Left ventricle myocardium inferior (tissue), 1 donor: ENCODE measurements around the gene EPB41L4A. TPM values are rescaled to one million over a fixed set of nuclear protein-coding genes. Genes with fewer than 3 reads are reported as not detected.

Experiments used
- DNase-seq: peaks from one replicate; pipeline ENCODE4 v3.0.0-alpha.2; 2020
- H3K27ac ChIP-seq: fragments of 200-600 bp; replicated peaks from 2 replicates; pipeline ENCODE4 v1.8.0; 2021
- H3K27me3 ChIP-seq: fragments of 200-600 bp; 2 replicates; pipeline ENCODE4 v1.8.0; 2021; ENCODE audit warnings: low read depth
- H3K36me3 ChIP-seq: fragments of 200-600 bp; 2 replicates; pipeline ENCODE4 v1.8.0; 2021
- H3K4me1 ChIP-seq: fragments of 200-600 bp; 2 replicates; pipeline ENCODE4 v1.8.0; 2021
- H3K4me3 ChIP-seq: fragments of 200-600 bp; 2 replicates; pipeline ENCODE4 v1.8.0; 2021; ENCODE audit warnings: mild to moderate bottlenecking, moderate library complexity
- H3K9me3 ChIP-seq: fragments of 200-600 bp; replicated peaks from 2 replicates; pipeline ENCODE4 v1.8.0; 2021
- intact Hi-C: fragments of 100-400 bp; cut with micrococcal nuclease; formaldehyde crosslinking; loops from one replicate; pipeline ENCODE4 v1.11.0; 2022
- total RNA-seq: library from RNA; stranded (reverse); fragmentation: NEBNext Ultra II Directional; extraction: Animal tissue kit (Norgen Biotek cat#: 25700); gene quantifications from one replicate; pipeline ENCODE4 v1.2.1, GENCODE V29; 2021
- TF ChIP-seq, protein P1 (sequence below): fragments of 200-600 bp; IDR thresholded peaks from 2 replicates; pipeline ENCODE4 v1.8.0; 2021; ENCODE audit warnings: antibody characterized with exemption, mild to moderate bottlenecking, borderline replicate concordance
- donor health status: DM: no; HTN: yes; CAD: no; lungs with severe emphysema.

The EPB41L4A gene
- total RNA-seq, 1 donor from 2014 or later = 17.8 TPM

DNA sequence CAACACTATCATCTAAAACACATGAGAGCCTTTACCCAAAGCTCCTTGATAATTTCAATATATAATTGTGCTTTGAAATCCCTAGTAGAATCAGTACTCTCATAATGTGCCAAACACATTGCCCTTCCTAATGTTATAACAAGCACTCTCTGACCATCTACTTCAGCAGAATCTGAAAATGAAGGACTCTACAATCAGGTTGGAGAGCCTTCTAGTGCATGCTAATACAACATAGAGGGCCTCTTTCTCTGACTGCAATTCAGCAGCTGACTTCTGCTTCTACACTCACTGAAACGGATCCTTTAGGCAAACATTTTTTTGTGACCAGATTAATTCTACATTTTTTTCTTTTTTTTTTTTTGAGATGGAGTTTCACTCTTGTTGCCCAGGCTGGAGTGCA is 155.6 kb downstream of the EPB41L4A start:
- Histone ChIP-seq H3K4me1 (peaks cover 35% of the 10 kb centered on the region), H3K4me3 (no peak overlapping the region), H3K36me3 (peaks cover 29% of the 10 kb centered on the region), H3K27ac (no peak overlapping the region), H3K9me3 (no peaks in the 10 kb centered on the region), H3K27me3 (no peaks in the 10 kb centered on the region)
- intact Hi-C loops = no loop called here
- no peak for DNase-seq
- TF ChIP-seq, protein P1, sequence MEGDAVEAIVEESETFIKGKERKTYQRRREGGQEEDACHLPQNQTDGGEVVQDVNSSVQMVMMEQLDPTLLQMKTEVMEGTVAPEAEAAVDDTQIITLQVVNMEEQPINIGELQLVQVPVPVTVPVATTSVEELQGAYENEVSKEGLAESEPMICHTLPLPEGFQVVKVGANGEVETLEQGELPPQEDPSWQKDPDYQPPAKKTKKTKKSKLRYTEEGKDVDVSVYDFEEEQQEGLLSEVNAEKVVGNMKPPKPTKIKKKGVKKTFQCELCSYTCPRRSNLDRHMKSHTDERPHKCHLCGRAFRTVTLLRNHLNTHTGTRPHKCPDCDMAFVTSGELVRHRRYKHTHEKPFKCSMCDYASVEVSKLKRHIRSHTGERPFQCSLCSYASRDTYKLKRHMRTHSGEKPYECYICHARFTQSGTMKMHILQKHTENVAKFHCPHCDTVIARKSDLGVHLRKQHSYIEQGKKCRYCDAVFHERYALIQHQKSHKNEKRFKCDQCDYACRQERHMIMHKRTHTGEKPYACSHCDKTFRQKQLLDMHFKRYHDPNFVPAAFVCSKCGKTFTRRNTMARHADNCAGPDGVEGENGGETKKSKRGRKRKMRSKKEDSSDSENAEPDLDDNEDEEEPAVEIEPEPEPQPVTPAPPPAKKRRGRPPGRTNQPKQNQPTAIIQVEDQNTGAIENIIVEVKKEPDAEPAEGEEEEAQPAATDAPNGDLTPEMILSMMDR = no peak

DNA sequence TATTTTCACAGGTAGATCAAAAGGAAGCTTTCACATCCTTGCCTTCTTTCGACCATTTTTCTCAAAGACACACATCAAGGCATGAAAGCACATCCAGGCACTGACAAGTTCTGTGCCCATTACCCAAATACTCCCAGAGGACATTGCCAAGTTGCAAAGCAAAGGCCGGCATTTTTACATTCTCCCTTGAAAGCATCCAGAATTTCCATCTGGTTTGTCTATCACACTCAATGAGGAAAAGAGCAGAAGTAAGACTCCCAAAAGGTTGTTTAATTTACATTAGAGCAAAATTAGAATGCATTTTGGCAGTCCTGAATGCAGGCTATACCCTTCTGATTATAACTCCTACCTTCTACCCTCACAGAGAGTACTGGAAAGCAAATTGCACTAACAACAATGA is 160.5 kb downstream of the EPB41L4A start:
- H3K4me3 ChIP-seq = no peak overlapping the region
- DNase-seq = no peak
- H3K36me3 ChIP-seq = peaks cover 20% of the 10 kb centered on the region
- TF ChIP-seq, protein P1 = no peak
- H3K27me3 ChIP-seq = no peaks in the 10 kb centered on the region
- intact Hi-C loops = no loop called here
- H3K4me1 ChIP-seq = peaks cover 53% of the 10 kb centered on the region
- H3K27ac ChIP-seq = peak overlapping the region; percentile 11
- no peaks in the 10 kb centered on the region for H3K9me3 ChIP-seq

DNA sequence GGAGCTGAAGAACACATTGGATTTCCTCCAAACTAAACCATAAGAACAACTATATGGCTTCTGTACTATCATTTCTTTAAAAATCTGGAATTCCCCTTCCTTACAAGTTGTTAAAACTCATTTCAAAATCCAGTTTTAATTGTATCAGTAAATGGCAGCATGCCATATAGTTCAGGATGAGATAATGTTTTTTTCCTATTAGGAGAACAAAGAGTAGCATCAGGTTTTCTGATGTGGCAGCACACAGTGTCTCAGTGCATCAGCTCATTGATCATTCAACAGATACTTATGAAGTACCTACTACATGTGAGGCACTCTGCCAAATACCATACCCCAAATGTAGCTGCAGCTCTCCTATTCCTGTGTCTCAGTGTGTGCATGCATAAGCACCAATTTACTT is 161.1 kb downstream of the EPB41L4A start:
- Histone ChIP-seq H3K4me3 (no peak overlapping the region), H3K9me3 (no peaks in the 10 kb centered on the region), H3K27ac (peak overlapping the region; percentile 11), H3K27me3 (no peaks in the 10 kb centered on the region), H3K36me3 (peaks cover 14% of the 10 kb centered on the region), H3K4me1 (peaks cover 53% of the 10 kb centered on the region)
- intact Hi-C loops = no loop called here
- no peak for DNase-seq
- TF ChIP-seq, protein P1 = no peak

GRCh38 chr5:112257005-112257404 is 162.1 kb downstream of the EPB41L4A start:
- no peak for DNase-seq
- peaks cover 7% of the 10 kb centered on the region for H3K36me3 ChIP-seq
- intact Hi-C loops = no loop called here
- H3K9me3 ChIP-seq = no peaks in the 10 kb centered on the region
- peaks cover 44% of the 10 kb centered on the region for H3K4me1 ChIP-seq
- TF ChIP-seq, protein P1 = no peak
- no peak overlapping the region for H3K27ac ChIP-seq
- no peak overlapping the region for H3K4me3 ChIP-seq
- no peaks in the 10 kb centered on the region for H3K27me3 ChIP-seq

GRCh38 chr5:112254303-112254702 is 164.8 kb downstream of the EPB41L4A start:
- H3K4me3 ChIP-seq = no peak overlapping the region
- no peaks in the 10 kb centered on the region for H3K36me3 ChIP-seq
- DNase-seq = no peak
- peak overlapping the region; percentile 72 for H3K27ac ChIP-seq
- TF ChIP-seq, protein P1 = no peak
- H3K9me3 ChIP-seq = no peaks in the 10 kb centered on the region
- intact Hi-C loops = no loop called here
- no peaks in the 10 kb centered on the region for H3K27me3 ChIP-seq
- H3K4me1 ChIP-seq = peaks cover 53% of the 10 kb centered on the region
